ENCODE results near the gene BOLA1.

GRCh38 chr1:149914545-149914944, 15.2 kb downstream of the BOLA1 start:
- TF ChIP-seq EP300 (IDR thresholded peaks at IDR 0.05; ENCODE audit: borderline replicate concordance) (no peak), REST (IDR thresholded peaks at IDR 0.05; ENCODE audit: low read depth) (no peak), TCF12 (IDR thresholded peaks at IDR 0.05; ENCODE audit: low read depth) (no peak), ZBTB7A (IDR thresholded peaks at IDR 0.05; ENCODE audit: low read depth) (no peak), NFIC (IDR thresholded peaks at IDR 0.05) (no peak)
